NCI-H1092 treated with DMSO at 0.1 percent for 48 hours (cell line): Measurements from ENCODE around the gene PREB.

Experiments
- DNase-seq: peaks from one replicate; lab custom pipeline; 2025; lab: John Stamatoyannopoulos, UW

The PREB gene

DNA sequence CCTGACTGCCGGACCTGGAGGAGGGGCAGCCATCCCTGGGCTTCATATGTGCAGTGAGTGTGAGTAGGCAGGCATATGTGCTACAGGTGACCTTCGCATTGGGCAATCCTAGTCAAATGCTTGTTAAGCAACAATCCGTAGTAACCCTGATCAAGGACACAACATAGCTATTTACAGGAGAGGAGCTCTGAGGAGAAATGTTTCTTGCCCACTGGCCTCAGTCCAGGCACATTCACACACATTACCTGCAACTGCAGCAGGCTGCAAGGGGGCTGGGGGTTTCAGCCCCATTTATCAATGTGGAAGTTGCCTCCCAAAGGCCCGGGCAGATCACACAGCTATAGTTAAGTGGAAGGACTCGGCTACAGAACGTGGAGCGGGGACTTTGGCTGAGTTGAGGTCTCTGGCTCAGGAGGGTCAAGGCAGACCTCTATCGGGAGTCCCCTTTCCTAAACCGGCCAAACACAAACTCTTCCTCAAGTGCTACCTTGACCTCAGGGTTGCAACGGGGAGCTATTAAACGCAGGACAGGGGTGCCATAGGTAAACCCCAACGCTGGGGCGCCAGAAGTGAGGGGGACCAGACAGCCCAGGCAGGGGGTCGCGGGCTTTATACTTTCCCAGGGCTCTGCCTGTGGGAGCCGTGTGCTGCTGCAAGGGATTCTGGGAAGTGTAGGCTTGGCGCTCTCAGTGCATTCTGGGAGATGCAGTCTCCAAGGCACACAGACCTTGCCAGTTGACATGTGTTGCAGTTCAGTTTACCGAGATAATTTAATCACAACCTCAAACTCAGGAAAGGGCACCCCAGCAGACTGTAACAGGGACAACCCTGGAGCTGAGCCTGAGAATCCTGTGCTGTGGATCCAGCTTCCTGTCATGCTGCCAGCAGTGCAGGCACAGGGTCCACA is 38.4 kb downstream of the PREB start:
- DNase-seq: peak; percentile 16

GRCh38 chr2:27095427-27095744 is 39.0 kb downstream of the PREB start:
- DNase-seq: no peak

DNA sequence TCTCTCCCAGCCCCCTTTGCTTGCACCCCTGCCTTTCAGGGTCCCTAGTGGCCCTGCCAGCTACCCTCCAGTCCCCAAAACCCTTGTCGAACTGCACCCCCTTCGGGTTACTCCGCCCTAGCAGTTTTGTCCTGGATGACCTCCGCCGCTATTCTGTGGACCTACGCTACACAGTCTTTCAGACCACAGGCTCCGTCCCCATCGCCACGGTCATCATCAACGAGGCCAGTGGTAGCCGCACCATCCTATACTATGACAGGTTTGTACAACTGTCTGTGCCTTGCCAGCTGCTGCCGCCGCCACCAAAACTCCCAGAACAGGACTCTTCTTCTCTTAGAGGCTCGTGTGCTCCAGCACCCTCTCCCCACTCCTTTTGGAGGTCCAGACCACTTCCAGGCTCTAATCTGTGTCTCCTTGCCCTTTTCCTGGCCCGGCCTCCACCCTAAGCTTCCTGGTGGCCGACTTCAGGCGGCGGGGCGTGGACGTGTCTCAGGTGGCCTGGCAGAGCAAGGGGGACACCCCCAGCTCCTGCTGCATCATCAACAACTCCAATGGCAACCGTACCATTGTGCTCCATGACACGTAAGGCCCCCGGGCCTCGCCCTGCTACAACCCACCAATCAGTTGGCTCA is 40.0 kb downstream of the PREB start:
- no peak for DNase-seq

DNA sequence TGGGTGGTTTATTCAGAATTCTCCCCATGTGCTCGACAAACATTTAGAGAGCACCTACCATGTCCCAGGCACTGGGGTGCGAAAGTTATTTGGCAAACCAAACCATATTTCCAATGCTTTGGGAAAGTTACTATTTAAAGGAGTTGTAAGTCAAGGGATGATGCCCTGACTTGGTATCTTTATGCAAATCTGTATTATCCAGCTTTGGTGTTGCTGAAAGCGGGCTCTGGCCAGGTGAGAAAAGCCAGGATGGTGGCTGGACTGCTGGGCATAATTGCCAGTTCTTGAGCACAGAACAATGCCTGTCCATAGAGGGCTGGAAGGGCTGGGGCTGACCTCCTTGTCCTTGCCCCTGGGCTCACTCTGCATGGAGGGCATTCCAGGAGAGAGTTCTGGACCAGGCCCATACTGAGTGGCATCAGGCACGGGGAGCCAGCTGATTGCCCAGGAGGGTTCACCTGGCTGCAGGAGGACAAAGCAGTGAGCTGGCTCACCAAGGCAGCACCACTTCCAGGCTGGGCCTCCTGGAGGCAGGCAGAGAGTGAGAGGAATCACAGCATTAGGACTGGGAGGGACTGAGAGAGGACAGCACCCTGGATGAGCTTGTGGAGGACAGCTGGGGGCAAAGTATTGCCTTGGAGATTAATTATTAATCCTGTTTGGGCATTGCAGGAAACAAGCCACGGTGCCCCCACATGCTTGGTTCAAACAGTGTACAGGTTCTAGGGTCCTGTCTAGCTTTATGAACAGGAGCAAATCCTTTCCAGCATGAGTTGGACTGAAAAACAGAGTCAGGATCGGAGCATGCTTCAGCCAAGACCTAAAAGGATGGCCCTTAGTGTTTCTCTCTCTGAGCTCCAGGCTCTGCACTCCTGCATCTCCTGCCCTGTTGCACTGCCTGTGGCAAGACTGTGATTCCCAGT is 40.7 kb downstream of the PREB start:
- no peak for DNase-seq

GRCh38 chr2:27092696-27093429 is 41.6 kb downstream of the PREB start:
- no peak for DNase-seq

GRCh38 chr2:27091746-27092695 is 42.4 kb downstream of the PREB start:
- DNase-seq: no peak

DNA sequence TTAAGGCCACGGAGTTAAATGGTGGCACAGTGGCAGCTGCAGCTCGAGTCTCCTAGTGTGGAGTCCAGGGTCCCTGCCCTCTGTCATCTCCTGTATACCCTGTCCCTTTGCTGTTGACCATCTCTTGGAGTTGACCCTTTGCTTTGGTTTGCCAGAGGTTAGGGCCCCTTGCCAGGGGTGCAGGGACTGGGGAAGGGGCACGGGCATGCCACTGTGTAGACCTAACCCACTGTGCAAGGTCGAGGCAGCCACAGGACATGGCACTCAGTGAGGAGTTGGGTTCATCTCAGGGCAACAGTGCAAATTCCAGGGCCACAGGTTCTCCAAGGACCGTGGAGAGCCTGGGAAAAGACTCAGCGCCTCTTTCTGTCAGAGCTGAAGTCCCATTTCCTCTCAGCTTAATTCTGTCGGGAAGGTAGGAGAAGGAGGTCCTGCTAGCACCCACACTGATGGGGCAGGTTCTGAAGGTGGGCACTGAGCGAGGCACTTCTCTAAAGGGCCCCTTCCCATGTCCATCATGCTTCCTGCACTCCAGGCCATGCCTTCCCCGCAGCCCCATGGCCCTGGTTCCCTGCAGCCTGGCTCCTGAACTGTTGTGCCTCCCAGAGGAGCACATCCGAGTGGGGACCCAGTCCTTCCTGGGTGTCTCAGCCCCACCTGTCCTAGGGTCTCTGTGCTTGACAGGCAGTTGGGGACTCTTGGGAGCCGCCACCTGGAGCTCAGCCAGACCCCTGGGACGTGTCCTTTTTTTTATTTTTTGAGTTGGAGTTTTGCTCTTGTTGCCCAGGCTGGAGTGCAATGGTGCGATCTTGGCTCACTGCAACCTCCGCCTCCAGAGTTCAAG is 45.1 kb downstream of the PREB start:
- DNase-seq: no peak

GRCh38 chr2:27088634-27089033 is 45.8 kb downstream of the PREB start:
- DNase-seq: no peak

GRCh38 chr2:27087823-27088410 is 46.5 kb downstream of the PREB start:
- no peak for DNase-seq

GRCh38 chr2:27086724-27087593 is 47.5 kb downstream of the PREB start, which contains the start of gene KHK:
KHK (plus strand) TSS chr2:27086772; CDS start chr2:27087260, 488 bp downstream.
- peak; percentile 42 for DNase-seq

- DNase-seq: peak; percentile 87
Measured at GRCh38 chr2:27086090-27086723, 48.2 kb downstream of the PREB start.

- DNase-seq: peak; percentile 13
Measured at GRCh38 chr2:27085673-27086089, 48.8 kb downstream of the PREB start.

GRCh38 chr2:27085062-27085672 is 49.3 kb downstream of the PREB start:
- no peak for DNase-seq

- no peak for DNase-seq
Measured at GRCh38 chr2:27084297-27085061, 50.0 kb downstream of the PREB start.

- no peak for DNase-seq
Measured at GRCh38 chr2:27083410-27084296, 50.8 kb downstream of the PREB start.
